ENCODE results near the gene GNRHR. TPM values are rescaled to one million over a fixed set of nuclear protein-coding genes. Genes with fewer than 3 reads are reported as not detected.

Gene GNRHR
- total and polyA plus RNA-seq, 11 donors: not detected

GRCh38 chr4:67755974-67756373, 1.8 kb upstream of the GNRHR start:
- TF ChIP-seq CTCF (IDR thresholded peaks at IDR 0.05) (no peak), POLR2A (IDR thresholded peaks at IDR 0.05) (no peak)
- intact Hi-C loops (cut with DNase I): no loop called here
- no peak for DNase-seq

GRCh38 chr4:67751260-67751659, 2.9 kb downstream of the GNRHR start:
- Histone ChIP-seq H3K36me3 (no peaks in the 10 kb centered on the region), H3K4me3 (no peak overlapping the region), H3K27me3 (no peaks in the 10 kb centered on the region), H3K9me3 (no peaks in the 10 kb centered on the region), H3K27ac (no peak overlapping the region), H3K4me1 (no peaks in the 10 kb centered on the region)
- no peak for TF ChIP-seq CTCF (IDR thresholded peaks at IDR 0.05)
- TF ChIP-seq POLR2A (IDR thresholded peaks at IDR 0.05): no peak
- DNase-seq: no peak
- intact Hi-C loops (cut with DNase I): no loop called here
- no peak for ATAC-seq
- 85 to 94% (median 89%) methylated on average over 1 of the region's 1 CpG for WGBS, 4 donors

More at GRCh38 chr4:67755974-67756373, 1.8 kb upstream of the GNRHR start:
- H3K4me1 ChIP-seq: no peaks in the 10 kb centered on the region
- no peaks in the 10 kb centered on the region for H3K36me3 ChIP-seq
- no peaks in the 10 kb centered on the region for H3K9me3 ChIP-seq
- ATAC-seq: no peak
- no peak overlapping the region for H3K27ac ChIP-seq
- 69 to 86% (median 80%) methylated on average over 1 of the region's 1 CpG for WGBS, 4 donors
- no peak overlapping the region for H3K4me3 ChIP-seq
- no peaks in the 10 kb centered on the region for H3K27me3 ChIP-seq

- intact Hi-C loops (cut with DNase I): no loop called here
- no peak for ATAC-seq
- H3K27ac ChIP-seq: no peak overlapping the region
Measured at GRCh38 chr4:67750691-67751090, 3.5 kb downstream of the GNRHR start.

GRCh38 chr4:67749286-67749685, 4.9 kb downstream of the GNRHR start:
- 67 to 80% (median 71%) methylated on average over 3 of the region's 3 CpGs for WGBS, 4 donors
- ATAC-seq (no peak), DNase-seq (no peak)
- intact Hi-C loops (cut with DNase I): loop anchor here in 8 of 10 donors (5.0 to 10.0 kb wide), 2 partner anchors 426 to 428 kb away; no protein-coding TSS in a partner anchor
- Histone ChIP-seq H3K4me1 (no peaks in the 10 kb centered on the region), H3K4me3 (no peak overlapping the region), H3K36me3 (no peaks in the 10 kb centered on the region), H3K27ac (no peak overlapping the region), H3K9me3 (no peaks in the 10 kb centered on the region), H3K27me3 (no peaks in the 10 kb centered on the region)
- no peak for TF ChIP-seq POLR2A (IDR thresholded peaks at IDR 0.05)
- TF ChIP-seq CTCF (IDR thresholded peaks at IDR 0.05): no peak

More at GRCh38 chr4:67750691-67751090, 3.5 kb downstream of the GNRHR start:
- DNase-seq: no peak
- H3K27me3 ChIP-seq: no peaks in the 10 kb centered on the region
- no peaks in the 10 kb centered on the region for H3K36me3 ChIP-seq
- no peak for TF ChIP-seq CTCF (IDR thresholded peaks at IDR 0.05)
- TF ChIP-seq POLR2A (IDR thresholded peaks at IDR 0.05): no peak
- H3K4me3 ChIP-seq: no peak overlapping the region
- H3K9me3 ChIP-seq: no peaks in the 10 kb centered on the region
- 90 to 93% (median 91%) methylated on average over 4 of the region's 4 CpGs for WGBS, 4 donors
- no peaks in the 10 kb centered on the region for H3K4me1 ChIP-seq
